Smooth muscle cell (in vitro differentiated cells): ENCODE results near the gene CDH15. TPM values are rescaled to one million over a fixed set of nuclear protein-coding genes. Genes with fewer than 3 reads are reported as not detected.

ENCODE experiments used
- DNase-seq: peaks from one replicate; lab custom pipeline; 2025; ENCODE audit not compliant: unreplicated experiment; lab: John Stamatoyannopoulos, UW
- H2AFZ ChIP-seq: fragments of 200-600 bp; sonication (generic); 2 replicates; pipeline ENCODE4 v1.6.0; 2016; ENCODE audit warnings: antibody characterized with exemption, low read depth, mild to moderate bottlenecking
- H3F3A ChIP-seq: fragments of 200-600 bp; sonication (generic); 2 replicates; pipeline ENCODE4 v1.6.0; 2017; ENCODE audit warnings: antibody characterized with exemption, low read depth
- H3K27ac ChIP-seq: fragments of 200-600 bp; sonication (generic); 2 replicates; pipeline ENCODE4 v1.5.1; 2016; ENCODE audit warnings: low read depth, mild to moderate bottlenecking
- H3K27me3 ChIP-seq: fragments of 200-600 bp; sonication (generic); 2 replicates; pipeline ENCODE4 v1.6.1; 2016; ENCODE audit warnings: low read depth, mild to moderate bottlenecking
- H3K36me3 ChIP-seq: fragments of 200-600 bp; sonication (generic); 2 replicates; pipeline ENCODE4 v1.5.1; 2016; ENCODE audit warnings: low read depth
- H3K4me1 ChIP-seq: fragments of 200-600 bp; sonication (generic); 2 replicates; pipeline ENCODE4 v1.5.1; 2016; ENCODE audit warnings: low read depth
- H3K4me2 ChIP-seq: fragments of 200-600 bp; sonication (generic); 2 replicates; pipeline ENCODE4 v1.6.0; 2016; ENCODE audit warnings: mild to moderate bottlenecking
- H3K4me3 ChIP-seq: fragments of 200-600 bp; sonication (generic); 2 replicates; pipeline ENCODE4 v1.5.1; 2016; ENCODE audit warnings: mild to moderate bottlenecking
- H3K79me2 ChIP-seq: fragments of 200-600 bp; sonication (generic); 2 replicates; pipeline ENCODE4 v1.6.0; 2016; ENCODE audit warnings: low read depth, mild to moderate bottlenecking
- H3K9ac ChIP-seq: fragments of 200-600 bp; sonication (generic); 2 replicates; pipeline ENCODE4 v1.6.0; 2016; ENCODE audit warnings: low read depth
- H3K9me3 ChIP-seq: fragments of 200-600 bp; sonication (generic); replicated peaks from 2 replicates; pipeline ENCODE4 v1.5.1; 2016; ENCODE audit warnings: low read depth
- H4K20me1 ChIP-seq: fragments of 200-600 bp; sonication (generic); 2 replicates; pipeline ENCODE4 v1.6.0; 2016; ENCODE audit warnings: low read depth
- WGBS: methylation state at CpG from one replicate; pipeline ENCODE4 v1.1.7; 2016; ENCODE audit warnings: low lambda C conversion rate; 5-methylcytosine and 5-hydroxymethylcytosine counted together
- polyA plus RNA-seq: library from polyadenylated mRNA; unstranded; fragments of >200 nt; fragmentation: Nextera tagmentation; extraction: Ambion mirVana; gene quantifications from 2 replicates; pipeline ENCODE4 v1.2.1, GENCODE V29; 2016
- total RNA-seq: library from RNA; depleted of rRNA; stranded (reverse); fragments of >200 nt; gene quantifications from 2 replicates; pipeline ENCODE4 v1.2.3, GENCODE V29; 2014
- TF ChIP-seq, protein P1 (sequence below): fragments of 200-600 bp; sonication (generic); IDR thresholded peaks from 2 replicates; pipeline ENCODE4 v1.5.1; 2017; ENCODE audit warnings: borderline replicate concordance, mild to moderate bottlenecking, antibody characterized with exemption; ENCODE audit not compliant: insufficient read depth, poor library complexity, severe bottlenecking

The CDH15 gene
- total and polyA plus RNA-seq, 2 experiments from 2014 or later, result 0.36 to 1.4 TPM

GRCh38 chr16:89161763-89162713 lies 9.5 kb upstream of the CDH15 start:
- Histone ChIP-seq H3K9me3 (no peaks in the 10 kb centered on the region), H3K4me3 (no peak overlapping the region), H3K27me3 (no peaks in the 10 kb centered on the region), H2AFZ (no peak overlapping the region), H3K79me2 (no peaks in the 10 kb centered on the region), H3K36me3 (no peaks in the 10 kb centered on the region), H3K9ac (no peak overlapping the region), H3K4me1 (no peaks in the 10 kb centered on the region), H3K4me2 (no peak overlapping the region), H4K20me1 (no peaks in the 10 kb centered on the region), H3F3A (no peaks in the 10 kb centered on the region), H3K27ac (no peak overlapping the region)
- DNase-seq, result no peak
- TF ChIP-seq, protein P1, sequence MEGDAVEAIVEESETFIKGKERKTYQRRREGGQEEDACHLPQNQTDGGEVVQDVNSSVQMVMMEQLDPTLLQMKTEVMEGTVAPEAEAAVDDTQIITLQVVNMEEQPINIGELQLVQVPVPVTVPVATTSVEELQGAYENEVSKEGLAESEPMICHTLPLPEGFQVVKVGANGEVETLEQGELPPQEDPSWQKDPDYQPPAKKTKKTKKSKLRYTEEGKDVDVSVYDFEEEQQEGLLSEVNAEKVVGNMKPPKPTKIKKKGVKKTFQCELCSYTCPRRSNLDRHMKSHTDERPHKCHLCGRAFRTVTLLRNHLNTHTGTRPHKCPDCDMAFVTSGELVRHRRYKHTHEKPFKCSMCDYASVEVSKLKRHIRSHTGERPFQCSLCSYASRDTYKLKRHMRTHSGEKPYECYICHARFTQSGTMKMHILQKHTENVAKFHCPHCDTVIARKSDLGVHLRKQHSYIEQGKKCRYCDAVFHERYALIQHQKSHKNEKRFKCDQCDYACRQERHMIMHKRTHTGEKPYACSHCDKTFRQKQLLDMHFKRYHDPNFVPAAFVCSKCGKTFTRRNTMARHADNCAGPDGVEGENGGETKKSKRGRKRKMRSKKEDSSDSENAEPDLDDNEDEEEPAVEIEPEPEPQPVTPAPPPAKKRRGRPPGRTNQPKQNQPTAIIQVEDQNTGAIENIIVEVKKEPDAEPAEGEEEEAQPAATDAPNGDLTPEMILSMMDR, result no peak
- WGBS, result 94% methylated on average over 40 of the region's 40 CpGs

GRCh38 chr16:89163297-89163696 lies 8.3 kb upstream of the CDH15 start:
- 95% methylated on average over 9 of the region's 9 CpGs for WGBS
- H3K9ac ChIP-seq, result no peak overlapping the region
- H3K9me3 ChIP-seq, result no peaks in the 10 kb centered on the region
- H3K4me3 ChIP-seq, result no peak overlapping the region
- no peak overlapping the region for H3K27ac ChIP-seq
- H4K20me1 ChIP-seq, result no peaks in the 10 kb centered on the region
- no peaks in the 10 kb centered on the region for H3K79me2 ChIP-seq
- no peaks in the 10 kb centered on the region for H3K36me3 ChIP-seq
- H3K4me1 ChIP-seq, result no peaks in the 10 kb centered on the region
- TF ChIP-seq, protein P1, result no peak
- H3K27me3 ChIP-seq, result no peaks in the 10 kb centered on the region
- no peaks in the 10 kb centered on the region for H3F3A ChIP-seq
- DNase-seq, result no peak
- H2AFZ ChIP-seq, result no peak overlapping the region
- no peak overlapping the region for H3K4me2 ChIP-seq

DNA sequence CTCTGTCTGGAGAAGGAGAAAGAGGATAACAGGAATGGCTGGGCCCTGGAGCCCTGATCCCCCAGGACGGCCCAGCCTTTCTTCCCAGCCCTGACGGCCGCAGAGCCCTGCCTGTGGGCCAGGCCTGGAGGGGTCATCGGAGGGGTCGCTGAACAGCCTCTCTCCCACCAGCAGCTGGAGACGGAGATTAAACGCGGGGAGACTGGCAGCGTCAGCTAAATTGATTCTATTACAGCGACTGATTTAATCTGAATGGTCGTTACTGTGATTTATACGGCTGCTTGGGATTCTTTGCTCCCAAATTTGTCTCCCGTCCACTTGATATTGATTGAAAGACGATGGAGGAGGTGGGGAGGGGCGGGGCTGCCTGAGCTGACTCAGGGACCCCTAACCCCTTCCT lies 7.1 kb upstream of the CDH15 start:
- WGBS, result 67% methylated on average over 15 of the region's 15 CpGs
- Histone ChIP-seq H3K9ac (no peak overlapping the region), H3K9me3 (no peaks in the 10 kb centered on the region), H3K36me3 (no peaks in the 10 kb centered on the region), H3K79me2 (no peaks in the 10 kb centered on the region), H3K27ac (no peak overlapping the region), H3K4me2 (no peak overlapping the region), H3F3A (no peaks in the 10 kb centered on the region), H3K27me3 (no peaks in the 10 kb centered on the region), H2AFZ (no peak overlapping the region), H3K4me1 (no peaks in the 10 kb centered on the region), H3K4me3 (no peak overlapping the region), H4K20me1 (no peaks in the 10 kb centered on the region)
- TF ChIP-seq, protein P1, result no peak
- DNase-seq, result no peak
